T-helper 1 cell (primary cell): ENCODE data around the gene RABGEF1.

Experiments used
- DNase-seq, 5 donors: peaks; one replicate each; pipeline ENCODE4 v3.0.0-alpha.2; 2012 to 2020

RABGEF1 gene

GRCh38 chr7:66860767-66861166, 120.2 kb downstream of the RABGEF1 start:
- no peak for DNase-seq
